HG03378 (cell line): Measurements from ENCODE around the gene PTCSC3.
"Not testable (repeated sequence)": the region's sequence is repeated elsewhere in the genome, so short reads cannot be mapped to it uniquely, and the experiment has no call there.

Source experiments
- ATAC-seq: cut with Tn5 transposase; IDR thresholded peaks from one replicate; pipeline ENCODE4 v1.9.1; 2021; ENCODE audit warnings: mild to moderate bottlenecking, moderate library complexity; ENCODE audit not compliant: unreplicated experiment

Gene PTCSC3

GRCh38 chr14:36174767-36175424 is 1.6 kb downstream of the PTCSC3 start:
- ATAC-seq: no peak

GRCh38 chr14:36173161-36173560 is 3.4 kb downstream of the PTCSC3 start:
- no peak for ATAC-seq

GRCh38 chr14:36171607-36172006 is 4.9 kb downstream of the PTCSC3 start:
- ATAC-seq: no peak

GRCh38 chr14:36167431-36167830 is 9.1 kb downstream of the PTCSC3 start:
- no peak for ATAC-seq

GRCh38 chr14:36163451-36163850 is 13.1 kb downstream of the PTCSC3 start:
- ATAC-seq: no peak

- ATAC-seq: no peak
Measured at GRCh38 chr14:36162267-36162666, 14.3 kb downstream of the PTCSC3 start.

GRCh38 chr14:36161776-36162175 is 14.7 kb downstream of the PTCSC3 start:
- no peak for ATAC-seq

- ATAC-seq: no peak
Measured at GRCh38 chr14:36151335-36151734, 25.2 kb downstream of the PTCSC3 start.

GRCh38 chr14:36134038-36134437 is 42.5 kb downstream of the PTCSC3 start:
- no peak for ATAC-seq

GRCh38 chr14:36132826-36133225 is 43.7 kb downstream of the PTCSC3 start:
- ATAC-seq: no peak

GRCh38 chr14:36130186-36130585 is 46.3 kb downstream of the PTCSC3 start:
- ATAC-seq: no peak

GRCh38 chr14:36129181-36129580 is 47.3 kb downstream of the PTCSC3 start:
- no peak for ATAC-seq

- ATAC-seq: no peak
Measured at GRCh38 chr14:36113341-36113740, 63.2 kb downstream of the PTCSC3 start.

- no peak for ATAC-seq
Measured at GRCh38 chr14:36111822-36112583, 64.5 kb downstream of the PTCSC3 start.

- no peak for ATAC-seq
Measured at GRCh38 chr14:36105401-36105800, 71.1 kb downstream of the PTCSC3 start.

GRCh38 chr14:36104258-36104657 is 72.3 kb downstream of the PTCSC3 start:
- ATAC-seq: not testable (repeated sequence)

GRCh38 chr14:36099619-36100018 is 76.9 kb downstream of the PTCSC3 start:
- no peak for ATAC-seq

GRCh38 chr14:36097356-36097755 is 79.2 kb downstream of the PTCSC3 start:
- ATAC-seq: no peak

GRCh38 chr14:36096090-36096489 is 80.4 kb downstream of the PTCSC3 start:
- no peak for ATAC-seq

- no peak for ATAC-seq
Measured at GRCh38 chr14:36094963-36095362, 81.6 kb downstream of the PTCSC3 start.

- ATAC-seq: peak; percentile 91
Measured at GRCh38 chr14:36091096-36091495, 85.4 kb downstream of the PTCSC3 start.

- no peak for ATAC-seq
Measured at GRCh38 chr14:36087411-36087810, 89.1 kb downstream of the PTCSC3 start.
